ENCODE data around the gene KRT86. TPM values are rescaled to one million over a fixed set of nuclear protein-coding genes. Genes with fewer than 3 reads are reported as not detected.

The KRT86 gene
- not detected in 2 replicates for total RNA-seq

DNA sequence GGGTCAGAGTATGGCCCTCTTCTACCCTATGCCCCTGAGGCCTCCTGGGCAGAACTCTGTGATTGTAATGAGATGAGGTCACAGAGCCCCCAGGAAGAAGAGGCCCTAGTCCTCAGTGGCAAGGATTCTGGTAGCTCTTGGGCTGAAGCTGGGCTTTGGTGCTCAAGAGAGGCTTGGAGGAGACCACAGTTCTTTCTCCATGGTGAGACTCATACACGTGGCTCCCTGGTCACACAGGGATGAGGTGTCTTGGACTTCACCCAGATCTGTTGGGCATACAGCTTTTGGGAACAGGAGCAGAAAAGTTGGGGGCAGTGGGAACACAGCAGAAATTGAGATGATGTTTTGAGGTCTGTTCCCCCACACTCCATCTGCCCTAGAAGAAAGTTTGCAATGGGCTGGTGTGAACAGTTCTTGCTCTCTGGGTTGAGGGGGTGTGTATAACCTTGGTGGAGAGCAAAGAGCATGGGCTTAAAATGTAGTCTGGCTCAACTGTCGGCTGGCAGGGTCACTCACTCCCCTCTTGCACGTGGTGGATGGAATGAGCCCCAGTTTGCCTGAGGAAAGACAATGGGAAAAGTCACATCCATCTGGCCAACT is at the start of gene KRT86:
KRT86 (plus strand) TSS at position 125 of the 600 bp plus-strand sequence. CDS start 27,272 bp downstream, outside the sequence.

GRCh38 chr12:52232674-52233461 is 41.6 kb upstream of the KRT86 start, which contains the start of gene KRT7:
TSS of gene KRT7 (plus strand) at chr12:52233243. CDS start at chr12:52233297, 54 bp downstream.

DNA sequence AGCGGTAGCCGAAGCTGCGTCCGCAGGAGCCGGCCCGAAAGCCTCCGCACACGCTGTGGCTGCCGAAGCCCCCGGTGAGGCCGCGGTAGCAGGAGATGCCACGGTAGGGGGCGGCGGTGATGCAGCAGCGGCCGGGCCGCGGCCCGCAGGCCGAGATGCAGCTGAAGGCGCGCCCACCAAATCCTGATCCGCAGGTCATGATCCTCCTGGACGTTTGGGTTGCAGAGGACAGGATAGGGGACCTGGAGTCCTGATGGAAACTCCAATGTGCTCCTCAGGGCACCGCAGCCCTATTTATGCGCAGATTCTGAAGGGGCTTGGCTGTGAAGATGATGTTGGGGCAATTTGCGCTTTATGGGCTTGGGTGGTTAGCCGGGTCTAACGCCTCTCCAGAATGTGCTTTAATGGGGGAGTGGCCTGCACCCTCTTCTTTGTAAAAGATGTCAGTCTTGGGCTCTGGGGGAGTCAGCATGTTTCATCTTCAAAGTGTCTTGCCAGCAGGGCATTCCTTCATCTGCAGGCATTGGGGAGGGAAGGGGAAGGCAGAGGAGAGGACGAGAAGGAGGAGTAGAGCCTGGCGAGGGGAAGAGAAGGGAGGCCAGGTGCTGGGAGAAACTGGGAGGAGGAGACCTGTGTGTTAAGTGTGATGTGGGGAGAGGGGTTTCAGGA is 17.0 kb downstream of the KRT86 start, which contains the start of gene KRT81:
KRT81 (minus strand) TSS at position 268 of the 669 bp plus-strand sequence; CDS start at position 199, 69 bp downstream.

DNA sequence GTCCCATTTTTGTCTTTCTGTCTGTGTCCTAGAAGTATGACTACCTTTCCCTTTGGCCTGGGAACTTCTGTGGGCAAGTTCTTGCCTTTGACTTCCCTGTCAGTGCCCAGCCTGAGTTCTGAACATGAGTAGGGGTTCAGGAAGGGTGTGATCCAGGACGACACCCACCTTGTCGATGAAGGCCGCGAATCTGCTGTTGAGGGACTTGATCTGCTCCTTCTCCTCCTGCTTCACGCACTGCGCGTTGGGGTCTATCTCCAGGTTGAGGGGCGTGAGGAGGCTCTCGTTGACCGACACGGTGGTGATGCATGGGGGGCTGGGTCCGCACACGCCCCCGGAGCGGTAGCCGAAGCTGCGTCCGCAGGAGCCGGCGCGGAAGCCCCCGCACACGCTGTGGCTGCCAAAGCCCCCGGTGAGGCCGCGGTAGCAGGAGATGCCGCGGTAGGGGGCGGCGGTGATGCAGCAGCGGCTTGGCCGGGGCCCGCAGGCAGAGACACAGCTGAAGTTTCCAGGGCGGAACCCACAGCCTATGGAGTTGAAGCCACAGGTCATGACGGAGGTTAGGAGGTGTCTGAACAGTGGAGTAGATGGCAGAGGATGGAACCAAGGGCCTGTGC is 46.4 kb downstream of the KRT86 start, which contains the start of gene KRT83:
KRT83 (minus strand) TSS at position 615 of the 617 bp plus-strand sequence; CDS start at position 552, 63 bp downstream.

Other genes with a start within 250 kb of the KRT86 start
- 1.8 and 6.9 TPM in 2 replicates for gene NR4A1, start 223.2 kb upstream of the KRT86 start, total RNA-seq
- 107 and 110 TPM in 2 replicates for gene ATG101, start 204.7 kb upstream of the KRT86 start, total RNA-seq
- gene SMIM41, start 194.9 kb upstream of the KRT86 start, total RNA-seq, result not detected in 2 replicates
- gene KRT80, start 82.6 kb upstream of the KRT86 start, total RNA-seq, result 0.53 TPM in 1 of 2 replicates, not detected in the other
- gene KRT7, start 41.4 kb upstream of the KRT86 start, total RNA-seq, result 0.58 and 1.2 TPM in 2 replicates
- gene KRT81, start 16.9 kb downstream of the KRT86 start, total RNA-seq, result under 0.01 TPM in 1 of 2 replicates, not detected in the other
- not detected in 2 replicates for gene KRT83, start 46.8 kb downstream of the KRT86 start, total RNA-seq
- gene KRT85, start 92.8 kb downstream of the KRT86 start, total RNA-seq, result not detected in 2 replicates
- gene KRT84, start 111.0 kb downstream of the KRT86 start, total RNA-seq, result not detected in 2 replicates
- gene KRT82, start 131.7 kb downstream of the KRT86 start, total RNA-seq, result not detected in 2 replicates
- gene KRT75, start 159.7 kb downstream of the KRT86 start, total RNA-seq, result not detected in 2 replicates
- gene KRT6B, start 177.5 kb downstream of the KRT86 start, total RNA-seq, result not detected in 2 replicates
- not detected in 2 replicates for gene KRT6C, start 199.2 kb downstream of the KRT86 start, total RNA-seq
- not detected in 2 replicates for gene KRT6A, start 218.6 kb downstream of the KRT86 start, total RNA-seq
- not detected in 2 replicates for gene KRT5, start 245.7 kb downstream of the KRT86 start, total RNA-seq

All from myometrial cell (primary cell).